ENCODE data around the gene EFNA1. TPM values are rescaled to one million over a fixed set of nuclear protein-coding genes. Genes with fewer than 3 reads are reported as not detected.

Gene EFNA1
- total RNA-seq, 1 experiment from 2014 or later: 19.7 TPM

DNA sequence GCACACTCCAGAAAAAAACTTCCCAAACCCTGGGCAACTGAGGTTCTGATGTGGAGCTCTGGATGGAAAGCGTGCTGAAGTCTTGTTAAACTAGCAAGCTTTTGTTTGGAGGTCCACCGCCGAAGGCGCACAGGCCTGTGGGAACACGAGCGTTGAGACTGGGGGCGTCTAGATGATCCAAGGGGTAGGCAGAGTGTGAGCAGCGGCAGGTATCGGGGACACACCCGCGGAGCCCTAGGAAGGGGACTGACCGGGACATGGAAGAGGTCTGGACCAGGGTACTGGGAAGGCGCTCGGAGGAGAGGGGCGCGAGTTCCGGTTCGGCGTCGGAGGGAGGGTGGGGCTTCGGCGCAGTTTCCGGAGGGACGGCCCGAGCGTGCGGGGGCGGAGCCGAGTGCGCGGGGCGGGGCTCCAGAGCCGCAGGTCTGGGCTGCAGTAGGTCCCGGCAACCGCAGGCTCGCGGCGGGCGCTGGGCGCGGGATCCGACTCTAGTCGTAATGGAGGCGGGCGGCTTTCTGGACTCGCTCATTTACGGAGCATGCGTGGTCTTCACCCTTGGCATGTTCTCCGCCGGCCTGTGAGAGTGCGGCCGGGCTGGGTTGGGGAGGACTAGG is 7.8 kb downstream of the EFNA1 start, which contains the start of gene SLC50A1 (continued):
- TF ChIP-seq CBX3 (IDR thresholded peaks at IDR 0.05; ENCODE audit: low read depth) (no peak), CEBPB (IDR thresholded peaks at IDR 0.05; ENCODE audit: low read depth) (no peak), TCF7L2 (IDR thresholded peaks at IDR 0.05; ENCODE audit: borderline replicate concordance, extremely low read depth, insufficient read depth, insufficient read length) (no peak), ELF1 (IDR thresholded peaks at IDR 0.05; ENCODE audit: borderline replicate concordance, low read depth) (no peak)

DNA sequence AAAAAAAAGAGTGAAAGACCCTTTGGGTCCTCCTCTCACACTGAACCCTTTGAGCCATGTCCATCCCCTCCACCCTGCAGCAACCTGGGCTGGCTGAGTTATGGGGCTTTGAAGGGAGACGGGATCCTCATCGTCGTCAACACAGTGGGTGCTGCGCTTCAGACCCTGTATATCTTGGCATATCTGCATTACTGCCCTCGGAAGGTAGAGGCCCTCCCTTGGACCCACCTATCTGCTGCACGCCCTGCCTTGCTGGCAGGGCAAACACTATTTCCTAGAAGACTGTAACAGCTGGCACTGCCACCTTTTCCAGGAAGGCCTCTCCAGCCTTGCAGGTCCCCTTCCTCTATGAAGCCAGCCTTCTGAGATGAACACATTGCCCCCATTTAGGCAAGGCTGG is 9.1 kb downstream of the EFNA1 start:
- intact Hi-C loops (cut with micrococcal nuclease): loop anchor here (5.0 kb wide), 1 partner anchor 164 kb away; the partner anchor contains the start of genes CKS1B and SHC1
- Histone ChIP-seq H3K9me2 (ENCODE audit: insufficient read depth) (no peaks in the 10 kb centered on the region), H3K9me3 (ENCODE audit: control insufficient read depth in 1 of 2, insufficient read depth in 1 of 2, low read depth in 1 of 2, low read length in 2 of 2) (no peaks in the 10 kb centered on the region), H3K4me3 (replicated peaks in 1 of 2; ENCODE audit: low read depth in 1 of 2, low read length in 2 of 2) (peak overlapping the region; percentile 47 to 77), H2AFZ (ENCODE audit: low read depth, low read length, poor library complexity, severe bottlenecking) (no peak overlapping the region), H3K36me3 (ENCODE audit: control insufficient read depth in 1 of 2, insufficient read depth in 2 of 2, low read length in 2 of 2) (peaks cover 12 to 23% of the 10 kb centered on the region in 2 experiments; a peak in 3 of 4 replicates), H3K4me1 (ENCODE audit: control insufficient read depth in 1 of 2, insufficient read depth in 2 of 2, low read length in 2 of 2) (peaks cover 31 to 56% of the 10 kb centered on the region in 2 experiments), H3K9ac (ENCODE audit: low read length) (peak overlapping the region; percentile 97), H3K27me3 (ENCODE audit: insufficient read depth, low read length) (no peaks in the 10 kb centered on the region), H3K4me2 (ENCODE audit: low read length) (peak overlapping the region; percentile 89), H4K20me1 (ENCODE audit: insufficient read depth) (no peaks in the 10 kb centered on the region), H3K79me2 (ENCODE audit: insufficient read depth, low read length) (peaks cover 42% of the 10 kb centered on the region), H3K27ac (ENCODE audit: low read depth, low read length) (peak overlapping the region; percentile 95)
- DNase-seq (ENCODE audit: low read depth, low spot score): no peak
- ChIA-PET POLR2A (interaction anchor here (1.0 kb wide), 1 partner anchor 37 kb away, joined by 3 read pairs; no protein-coding TSS in a partner anchor), RAD21 (ENCODE audit: low non-redundant PET in 1 of 2, low total read pairs in 2 of 2, uncharacterized antibody in 2 of 2, unreplicated experiment in 2 of 2) (interaction anchor here in 1 of 2 experiments (1.7 kb wide), 1 partner anchor 31 kb away, joined by 7 read pairs; no protein-coding TSS in a partner anchor), CTCF (interaction anchor here (0.7 to 2.4 kb wide), 6 partner anchors 30 to 56 kb away, joined by 3 to 8 read pairs (median 4); partner anchors contain the start of gene KRTCAP2)
- no peak for ATAC-seq
- no TSS peak for BruUV-seq (replicated peaks)
- TF ChIP-seq EGR1 (IDR thresholded peaks at IDR 0.05; ENCODE audit: low read depth) (no peak), SRF (IDR thresholded peaks at IDR 0.05; ENCODE audit: low read depth) (no peak), JUND (IDR thresholded peaks at IDR 0.05) (no peak), ELF1 (IDR thresholded peaks at IDR 0.05; ENCODE audit: borderline replicate concordance, low read depth) (no peak), SIN3A (IDR thresholded peaks at IDR 0.05; ENCODE audit: low read depth) (no peak), POLR2AphosphoS5 (IDR thresholded peaks at IDR 0.05; ENCODE audit: low read depth, low read length) (no peak), EZH2phosphoT487 (IDR thresholded peaks at IDR 0.05; ENCODE audit: borderline replicate concordance) (no peak), ZFX (IDR thresholded peaks at IDR 0.05) (no peak; the same call in 1 of the 2 replicates), FOSL1 (IDR thresholded peaks at IDR 0.05; ENCODE audit: low read depth) (no peak), EZH2 (IDR thresholded peaks at IDR 0.05) (no peak), POLR2A (IDR thresholded peaks at IDR 0.05; ENCODE audit: borderline replicate concordance, extremely low read depth, insufficient read depth, insufficient read length) (no peak), SP1 (IDR thresholded peaks at IDR 0.05; ENCODE audit: low read depth) (no peak), ZNF274 (IDR thresholded peaks at IDR 0.05; ENCODE audit: low read depth, low read length) (no peak), CEBPB (IDR thresholded peaks at IDR 0.05; ENCODE audit: low read depth) (no peak)
- TF ChIP-seq, protein P1, sequence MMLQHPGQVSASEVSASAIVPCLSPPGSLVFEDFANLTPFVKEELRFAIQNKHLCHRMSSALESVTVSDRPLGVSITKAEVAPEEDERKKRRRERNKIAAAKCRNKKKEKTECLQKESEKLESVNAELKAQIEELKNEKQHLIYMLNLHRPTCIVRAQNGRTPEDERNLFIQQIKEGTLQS (IDR thresholded peaks at IDR 0.05): no peak
- TF ChIP-seq, protein P2, sequence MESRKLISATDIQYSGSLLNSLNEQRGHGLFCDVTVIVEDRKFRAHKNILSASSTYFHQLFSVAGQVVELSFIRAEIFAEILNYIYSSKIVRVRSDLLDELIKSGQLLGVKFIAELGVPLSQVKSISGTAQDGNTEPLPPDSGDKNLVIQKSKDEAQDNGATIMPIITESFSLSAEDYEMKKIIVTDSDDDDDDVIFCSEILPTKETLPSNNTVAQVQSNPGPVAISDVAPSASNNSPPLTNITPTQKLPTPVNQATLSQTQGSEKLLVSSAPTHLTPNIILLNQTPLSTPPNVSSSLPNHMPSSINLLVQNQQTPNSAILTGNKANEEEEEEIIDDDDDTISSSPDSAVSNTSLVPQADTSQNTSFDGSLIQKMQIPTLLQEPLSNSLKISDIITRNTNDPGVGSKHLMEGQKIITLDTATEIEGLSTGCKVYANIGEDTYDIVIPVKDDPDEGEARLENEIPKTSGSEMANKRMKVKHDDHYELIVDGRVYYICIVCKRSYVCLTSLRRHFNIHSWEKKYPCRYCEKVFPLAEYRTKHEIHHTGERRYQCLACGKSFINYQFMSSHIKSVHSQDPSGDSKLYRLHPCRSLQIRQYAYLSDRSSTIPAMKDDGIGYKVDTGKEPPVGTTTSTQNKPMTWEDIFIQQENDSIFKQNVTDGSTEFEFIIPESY (IDR thresholded peaks at IDR 0.05; ENCODE audit: extremely low read depth, insufficient replicate concordance, low read length): no peak
- TF ChIP-seq, protein P3, sequence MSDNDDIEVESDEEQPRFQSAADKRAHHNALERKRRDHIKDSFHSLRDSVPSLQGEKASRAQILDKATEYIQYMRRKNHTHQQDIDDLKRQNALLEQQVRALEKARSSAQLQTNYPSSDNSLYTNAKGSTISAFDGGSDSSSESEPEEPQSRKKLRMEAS (IDR thresholded peaks at IDR 0.05): no peak
- TF ChIP-seq, protein P4, sequence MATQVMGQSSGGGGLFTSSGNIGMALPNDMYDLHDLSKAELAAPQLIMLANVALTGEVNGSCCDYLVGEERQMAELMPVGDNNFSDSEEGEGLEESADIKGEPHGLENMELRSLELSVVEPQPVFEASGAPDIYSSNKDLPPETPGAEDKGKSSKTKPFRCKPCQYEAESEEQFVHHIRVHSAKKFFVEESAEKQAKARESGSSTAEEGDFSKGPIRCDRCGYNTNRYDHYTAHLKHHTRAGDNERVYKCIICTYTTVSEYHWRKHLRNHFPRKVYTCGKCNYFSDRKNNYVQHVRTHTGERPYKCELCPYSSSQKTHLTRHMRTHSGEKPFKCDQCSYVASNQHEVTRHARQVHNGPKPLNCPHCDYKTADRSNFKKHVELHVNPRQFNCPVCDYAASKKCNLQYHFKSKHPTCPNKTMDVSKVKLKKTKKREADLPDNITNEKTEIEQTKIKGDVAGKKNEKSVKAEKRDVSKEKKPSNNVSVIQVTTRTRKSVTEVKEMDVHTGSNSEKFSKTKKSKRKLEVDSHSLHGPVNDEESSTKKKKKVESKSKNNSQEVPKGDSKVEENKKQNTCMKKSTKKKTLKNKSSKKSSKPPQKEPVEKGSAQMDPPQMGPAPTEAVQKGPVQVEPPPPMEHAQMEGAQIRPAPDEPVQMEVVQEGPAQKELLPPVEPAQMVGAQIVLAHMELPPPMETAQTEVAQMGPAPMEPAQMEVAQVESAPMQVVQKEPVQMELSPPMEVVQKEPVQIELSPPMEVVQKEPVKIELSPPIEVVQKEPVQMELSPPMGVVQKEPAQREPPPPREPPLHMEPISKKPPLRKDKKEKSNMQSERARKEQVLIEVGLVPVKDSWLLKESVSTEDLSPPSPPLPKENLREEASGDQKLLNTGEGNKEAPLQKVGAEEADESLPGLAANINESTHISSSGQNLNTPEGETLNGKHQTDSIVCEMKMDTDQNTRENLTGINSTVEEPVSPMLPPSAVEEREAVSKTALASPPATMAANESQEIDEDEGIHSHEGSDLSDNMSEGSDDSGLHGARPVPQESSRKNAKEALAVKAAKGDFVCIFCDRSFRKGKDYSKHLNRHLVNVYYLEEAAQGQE (IDR thresholded peaks at IDR 0.05; ENCODE audit: low read depth): no peak

Measured in HCT116 (cell line).